Muscle of back (tissue), 11 donors: ENCODE data around the gene GMDS. TPM values are rescaled to one million over a fixed set of nuclear protein-coding genes. Genes with fewer than 3 reads are reported as not detected.

ENCODE experiments used
- DNase-seq, 3 donors: peaks; one replicate each; pipeline versions ENCODE4 v3.0.0 to v3.0.0-alpha.2; 2013
- polyA plus RNA-seq, 10 donors: library from polyadenylated mRNA; unstranded; fragments of 120-200 nt; gene quantifications; one replicate each; pipeline ENCODE4 v1.2.1, GENCODE V29; 2013; ENCODE audit not compliant: insufficient read length in 10 of 10

Gene GMDS
- polyA plus RNA-seq, 10 donors: 9.6 to 17.5 (median 11.0) TPM

DNA sequence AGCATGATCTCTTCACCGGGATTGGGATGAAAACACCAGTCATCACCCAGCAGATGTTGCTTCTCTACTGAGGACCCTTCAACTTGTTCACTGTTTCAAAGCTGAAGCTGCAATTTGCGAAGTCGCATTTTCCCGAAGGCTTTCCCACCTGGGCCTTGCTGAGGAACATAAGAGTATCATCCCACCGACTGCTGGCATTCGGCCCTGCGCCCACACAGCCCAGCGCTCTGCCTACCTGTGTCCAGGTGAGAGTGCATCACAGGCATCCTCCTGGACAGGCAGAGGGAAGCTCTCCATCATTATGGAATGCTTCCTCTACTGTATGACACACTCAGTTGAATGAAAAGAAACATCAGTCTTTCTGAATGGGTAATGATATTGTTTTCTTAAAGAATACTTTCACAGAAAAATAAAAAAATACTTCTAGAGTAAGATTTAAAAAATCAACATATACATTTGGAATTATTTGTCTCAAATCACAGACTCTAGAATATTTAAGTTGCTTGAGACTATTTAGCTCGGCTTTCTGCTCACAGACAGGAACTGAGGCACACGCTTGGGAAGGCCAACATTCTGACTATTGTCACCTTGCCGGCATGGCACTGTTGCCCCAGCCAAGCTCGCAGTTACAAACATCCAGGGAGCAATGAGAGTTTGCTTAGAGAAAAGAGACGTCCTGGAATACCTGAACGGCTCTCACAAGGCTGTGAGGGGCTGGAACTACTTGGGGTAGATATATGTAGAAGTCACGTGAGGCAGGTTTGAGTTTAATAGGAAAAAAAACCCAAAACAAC, 587.0 kb downstream of the GMDS start:
- DNase-seq: no peak

- DNase-seq: no peak
Observed at GRCh38 chr6:1657771-1658165, 587.6 kb downstream of the GMDS start.

DNA sequence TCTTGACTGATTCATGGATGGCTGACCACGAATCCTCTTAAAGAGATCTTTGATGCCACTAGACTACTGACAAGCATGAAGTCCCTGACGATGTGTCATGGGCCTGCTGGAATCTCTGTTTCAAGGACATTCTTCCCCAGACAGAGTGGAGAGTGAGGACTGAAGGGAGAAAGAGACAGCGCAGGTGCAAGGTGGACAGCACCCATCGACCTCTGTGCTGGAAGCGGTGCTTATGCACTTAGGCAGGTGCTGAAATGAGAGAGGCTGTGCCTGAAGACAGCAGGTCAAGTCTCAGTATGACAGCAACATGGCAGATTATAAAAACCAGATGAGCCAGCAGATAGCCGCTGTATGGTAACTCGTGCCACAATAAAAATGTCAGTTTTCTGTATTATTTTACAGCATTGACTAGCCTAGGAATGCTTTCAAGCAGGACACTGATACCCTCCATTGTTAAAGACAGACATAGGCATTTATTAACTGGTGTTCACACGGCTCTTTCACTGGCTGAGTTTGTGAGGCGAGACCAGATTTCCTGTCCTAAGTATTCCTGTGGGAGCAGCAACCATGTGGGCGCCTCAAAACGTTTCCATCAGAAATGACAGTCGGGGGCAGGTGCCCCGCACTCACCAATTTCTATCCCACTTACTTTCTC, 588.2 kb downstream of the GMDS start:
- no peak for DNase-seq

DNA sequence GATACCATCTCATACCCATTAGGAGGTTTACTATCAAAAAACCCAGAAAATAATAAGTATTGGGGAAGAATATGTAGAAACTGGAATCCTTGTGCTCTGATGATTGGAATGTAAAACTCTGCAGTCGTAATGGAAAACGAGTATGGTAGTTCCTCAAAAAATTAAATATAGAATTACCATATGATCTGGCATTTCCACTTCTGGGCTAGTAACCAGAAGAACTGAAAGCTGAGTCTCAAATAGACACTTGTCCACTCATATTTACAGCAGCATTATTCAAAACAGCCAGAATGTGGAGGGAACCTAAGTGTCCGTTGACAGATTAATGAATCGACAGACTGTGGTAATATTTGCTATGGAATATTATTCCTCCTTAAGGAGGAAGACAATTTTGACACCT, 591.4 kb downstream of the GMDS start:
- DNase-seq: no peak

- DNase-seq: no peak
Observed at GRCh38 chr6:1652842-1653241, 592.6 kb downstream of the GMDS start.

DNA sequence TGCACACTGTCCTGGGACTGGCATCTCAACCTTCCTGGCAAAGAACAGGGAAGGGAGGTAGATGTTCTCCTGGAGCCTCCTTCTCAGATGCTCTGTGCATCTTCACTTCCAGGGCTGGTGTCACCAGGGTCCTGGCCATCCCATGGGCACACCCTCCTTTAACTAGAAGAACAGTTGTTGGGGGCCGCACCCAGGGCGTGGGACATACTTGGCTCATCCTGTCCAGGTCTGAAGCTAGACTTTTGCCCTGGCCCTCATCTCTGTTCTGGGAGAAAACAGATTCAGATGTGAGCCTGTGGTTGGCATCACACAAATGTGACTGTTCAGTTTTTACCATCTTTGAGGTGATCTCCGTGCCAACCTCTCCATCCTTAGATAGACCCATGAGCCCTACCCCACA, 594.0 kb downstream of the GMDS start:
- DNase-seq: no peak

DNA sequence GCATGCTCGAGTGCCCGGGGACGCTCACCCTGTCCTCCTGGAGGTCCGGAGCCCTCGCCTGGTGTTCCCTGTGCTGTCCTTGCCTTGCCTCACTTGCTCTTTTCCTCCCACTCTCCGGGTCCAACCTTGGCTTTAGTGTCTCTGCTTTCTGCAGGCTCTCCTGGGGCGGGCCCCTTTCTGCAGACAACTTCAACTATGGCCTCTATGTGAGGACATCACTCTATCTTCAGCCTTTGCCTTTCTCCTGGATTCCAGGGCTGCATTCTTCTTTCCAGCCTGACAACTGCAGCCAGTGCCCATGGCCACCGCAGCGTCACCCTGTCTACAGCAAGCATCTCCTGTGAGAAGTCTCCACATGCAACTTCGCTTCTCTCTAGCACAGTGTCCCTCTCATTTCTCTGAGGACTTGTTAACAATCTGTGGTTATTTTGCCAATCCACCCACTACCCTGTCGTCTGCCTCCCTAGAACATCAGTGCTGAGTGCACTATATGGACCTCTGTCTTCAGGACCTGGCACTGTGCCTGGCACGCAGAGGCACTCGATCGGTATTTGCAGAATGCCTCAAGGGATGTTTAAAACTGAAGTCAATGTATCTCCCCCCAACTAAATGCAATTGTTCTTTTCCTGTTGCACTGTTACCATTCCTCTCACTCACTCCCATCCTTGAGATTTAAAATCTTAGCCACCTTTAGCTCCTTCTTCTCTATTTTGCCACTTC, 599.8 kb downstream of the GMDS start:
- DNase-seq: no peak

DNA sequence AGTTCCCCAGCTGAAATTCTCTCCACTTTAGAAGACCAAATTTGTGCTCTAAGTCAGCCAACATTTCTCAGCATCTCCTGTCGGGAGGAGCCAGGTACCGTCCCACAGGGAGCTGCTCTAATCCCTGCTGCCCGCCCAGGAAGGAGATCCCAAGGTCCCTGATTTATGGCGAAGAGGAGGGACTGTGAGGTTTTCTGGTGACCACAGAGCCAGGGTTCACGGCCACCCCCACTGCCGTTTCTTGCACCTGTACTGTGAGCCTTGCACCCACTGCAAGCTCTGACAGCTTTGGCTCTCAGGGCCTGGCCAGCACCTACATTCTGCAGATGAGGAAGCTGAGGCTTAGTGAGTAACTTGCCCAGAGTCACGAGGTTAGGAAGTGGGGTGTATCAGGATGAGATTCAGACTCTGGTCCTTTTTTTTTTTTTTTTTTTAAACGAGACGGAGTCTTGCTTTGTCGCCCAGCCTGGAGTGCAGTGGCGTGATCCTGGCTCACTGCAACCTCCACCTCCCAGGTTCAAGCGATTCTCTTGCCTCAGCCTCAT, 600.8 kb downstream of the GMDS start:
- DNase-seq: no peak

- no peak for DNase-seq
Observed at GRCh38 chr6:1643830-1644445, 601.5 kb downstream of the GMDS start.

DNA sequence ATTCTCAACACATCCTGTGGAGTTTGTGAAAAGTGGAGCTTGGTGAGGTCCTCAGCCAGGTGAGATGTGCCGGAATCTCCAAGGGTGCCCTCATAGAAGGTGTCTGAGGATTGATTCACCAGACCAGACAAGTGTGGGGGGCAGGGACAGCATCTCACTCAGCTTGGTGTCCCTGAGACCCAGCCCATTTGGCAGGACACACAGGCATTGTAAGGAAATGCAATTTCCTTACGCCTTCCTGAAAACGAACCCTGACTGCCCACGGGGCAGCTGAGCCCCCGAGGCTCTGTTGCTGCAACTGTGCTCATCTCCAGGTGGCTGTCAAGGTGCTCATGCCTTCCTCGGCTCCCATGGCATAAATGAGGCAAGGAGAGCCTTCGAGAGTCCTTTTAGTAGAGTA, 602.3 kb downstream of the GMDS start:
- DNase-seq: no peak

DNA sequence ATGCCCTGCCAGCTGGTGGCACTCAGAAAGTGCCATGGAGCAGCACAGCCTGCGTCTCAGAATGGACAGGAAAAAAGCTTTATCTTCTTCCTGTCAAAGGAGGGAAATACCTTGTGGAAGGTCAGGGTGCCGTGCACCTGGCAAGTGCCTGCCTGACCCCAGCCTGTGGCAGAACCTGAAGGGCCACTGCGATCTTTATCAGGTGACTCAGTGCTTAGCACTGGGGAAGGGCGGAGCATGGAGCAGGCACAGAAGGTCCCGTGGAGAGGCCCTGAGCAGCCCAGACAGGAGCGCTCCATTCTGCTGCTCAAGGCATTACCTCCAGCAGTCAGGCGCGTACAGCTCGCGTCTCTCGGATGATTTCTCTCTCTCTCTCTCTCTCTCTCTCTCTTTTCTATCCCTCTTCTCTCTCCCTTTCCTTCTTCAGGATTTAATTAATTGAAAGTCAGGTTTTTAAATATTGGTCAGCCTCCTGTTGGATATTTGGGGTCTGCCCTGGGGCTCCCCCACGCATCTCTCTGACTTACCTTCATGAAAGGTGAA, 604.0 kb downstream of the GMDS start:
- no peak for DNase-seq

DNA sequence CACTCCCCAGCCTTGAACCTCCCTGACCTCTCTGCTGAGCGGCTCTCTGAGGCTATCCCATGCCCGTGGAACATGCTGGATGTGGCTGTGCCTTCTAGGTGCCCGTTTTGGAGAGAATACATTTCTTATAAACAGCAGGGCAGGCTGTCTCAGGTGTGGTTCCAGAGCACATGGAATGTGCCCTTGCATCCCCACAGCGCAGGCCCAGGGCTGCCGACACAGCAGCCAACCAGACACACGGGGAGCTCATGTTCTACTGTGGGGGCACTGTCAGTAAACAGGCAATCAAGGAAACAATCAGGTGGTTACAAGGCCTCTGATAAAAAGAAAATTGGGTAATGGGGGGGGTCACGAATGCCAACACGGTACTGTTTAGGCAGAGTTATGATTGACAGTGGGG, 604.9 kb downstream of the GMDS start:
- DNase-seq: no peak

- DNase-seq: no peak
Observed at GRCh38 chr6:1639430-1639829, 606.0 kb downstream of the GMDS start.

- no peak for DNase-seq
Observed at GRCh38 chr6:1636971-1637871, 608.2 kb downstream of the GMDS start.

GRCh38 chr6:1636272-1636825, 609.1 kb downstream of the GMDS start:
- no peak for DNase-seq

- DNase-seq: peak in 1 of 3 donors; percentile 55
Observed at GRCh38 chr6:1635305-1636010, 609.9 kb downstream of the GMDS start.

DNA sequence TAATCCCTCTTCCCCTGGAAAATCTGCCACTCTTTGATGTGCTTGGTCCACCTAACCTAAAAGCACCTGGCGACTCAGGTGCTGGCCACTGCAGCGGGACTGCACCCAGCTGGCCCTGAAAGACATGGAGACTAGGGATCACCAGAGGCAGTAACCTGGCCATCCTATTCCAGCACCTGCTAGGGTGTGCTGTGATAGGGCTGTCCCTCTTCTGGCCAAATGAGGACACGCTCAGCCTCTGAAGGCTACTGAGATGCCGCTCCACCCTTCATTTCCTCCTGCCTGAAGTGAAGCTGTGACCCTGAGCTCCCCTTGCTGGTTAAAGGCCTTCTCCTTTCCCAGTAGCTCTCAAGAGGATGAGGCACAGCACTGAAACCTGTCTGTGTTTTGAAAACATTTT, 611.3 kb downstream of the GMDS start:
- DNase-seq: no peak

DNA sequence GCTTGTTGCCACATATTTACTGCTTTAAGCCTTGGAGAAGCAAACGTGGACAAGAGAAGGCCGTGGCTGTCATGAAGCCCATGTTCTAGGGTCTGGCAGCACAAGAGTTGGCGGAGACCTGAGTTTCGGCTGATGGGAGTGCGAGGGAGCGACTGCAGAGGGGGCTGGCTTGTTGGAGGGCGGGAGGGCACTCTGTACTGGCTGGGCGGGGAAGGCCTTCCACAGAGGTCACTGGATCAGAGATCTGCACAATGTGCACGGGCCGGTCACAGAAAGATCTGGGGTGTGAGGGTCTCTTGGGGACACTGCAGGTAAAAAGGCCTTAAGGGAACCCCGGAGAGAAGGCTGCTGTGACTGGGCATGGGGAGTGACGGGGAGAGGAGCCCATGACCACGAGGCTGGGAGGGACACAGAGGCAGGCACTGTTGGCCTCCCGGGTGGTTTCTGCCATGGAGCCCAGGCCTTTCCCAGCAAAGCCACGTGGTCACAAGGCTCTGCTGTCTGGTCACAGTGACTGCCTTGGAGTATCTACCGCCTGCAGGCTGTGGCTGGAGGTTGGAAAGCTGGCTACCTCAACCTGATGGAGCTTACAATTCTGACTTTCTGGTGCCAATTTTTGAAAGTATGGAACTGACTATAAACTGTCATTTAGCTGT, 611.9 kb downstream of the GMDS start:
- no peak for DNase-seq

- DNase-seq: no peak
Observed at GRCh38 chr6:1631251-1631650, 614.2 kb downstream of the GMDS start.
